ENCODE data around the gene DEPDC7. TPM values are rescaled to one million over a fixed set of nuclear protein-coding genes. Genes with fewer than 3 reads are reported as not detected.

DEPDC7 gene
- total and polyA plus RNA-seq, 2 of the 4 experiments (the other 2 are of a cell fraction): 7.4 to 9.7 TPM

DNA sequence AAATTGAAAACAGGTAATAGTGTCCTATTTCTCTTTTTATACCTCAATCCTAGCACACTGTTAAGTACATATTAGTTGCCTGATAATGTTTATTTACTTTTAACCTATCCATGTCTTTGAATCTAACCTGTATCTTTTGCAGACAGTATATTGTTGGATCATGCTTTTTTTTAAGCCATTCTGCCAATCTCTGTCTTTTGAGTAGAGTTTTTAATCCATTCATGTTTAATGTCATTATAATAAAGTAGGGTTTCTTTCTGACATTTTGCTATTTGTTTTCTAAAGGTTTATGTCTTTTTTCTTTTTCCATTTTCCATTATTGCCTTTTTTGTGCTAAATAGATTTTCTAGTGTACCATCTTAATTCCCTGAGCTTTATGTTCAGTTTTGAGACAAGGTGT is 23.8 kb upstream of the DEPDC7 start:
- intact Hi-C loops (cut with micrococcal nuclease): no loop called here
- Histone ChIP-seq H4K20me1 (ENCODE audit: insufficient read depth, low read length) (no peaks in the 10 kb centered on the region), H4K8ac (ENCODE audit: low read depth in 2 of 2, low read length in 2 of 2) (no peak overlapping the region), H3K14ac (replicated peaks; ENCODE audit: low read depth, low read length) (no peak overlapping the region), H2BK5ac (ENCODE audit: low read depth, low read length, poor library complexity, severe bottlenecking) (no peak overlapping the region), H3K56ac (ENCODE audit: extremely low read depth, insufficient read depth, low read length) (no peak overlapping the region), H3K4me2 (ENCODE audit: low read depth, low read length) (no peak overlapping the region), H3K27ac (ENCODE audit: insufficient read depth, low read length) (no peak overlapping the region), H3K9me3 (ENCODE audit: control insufficient read depth, insufficient read depth, low read length) (peaks cover 4% of the 10 kb centered on the region), H3K4ac (ENCODE audit: low read depth, low read length) (no peak overlapping the region), H2AFZ (replicated peaks; ENCODE audit: low read length, poor library complexity) (no peak overlapping the region), H3K9ac (ENCODE audit: low read depth, low read length) (no peak overlapping the region), H3K18ac (ENCODE audit: low read depth, low read length) (no peak overlapping the region), H3K79me1 (ENCODE audit: low read depth in 1 of 2, low read length in 2 of 2) (no peaks in the 10 kb centered on the region), H2BK120ac (ENCODE audit: low read depth, low read length) (no peak overlapping the region), H3K36me3 (ENCODE audit: control insufficient read depth, insufficient read depth, low read length) (no peaks in the 10 kb centered on the region), H4K5ac (ENCODE audit: low read depth, low read length) (no peak overlapping the region), H3K4me1 (ENCODE audit: control insufficient read depth, insufficient read depth, low read length) (no peaks in the 10 kb centered on the region), H3K4me3 (ENCODE audit: insufficient read depth, low read depth, low read length) (no peak overlapping the region), H3K23ac (ENCODE audit: low read depth, low read length) (no peak overlapping the region), H3K9me1 (ENCODE audit: insufficient read depth, low read length) (no peaks in the 10 kb centered on the region), H4K91ac (ENCODE audit: insufficient read depth, low read depth, low read length) (no peak overlapping the region), H3K27me3 (ENCODE audit: control insufficient read depth, insufficient read depth, low read length) (no peaks in the 10 kb centered on the region), H2BK15ac (ENCODE audit: low read depth, low read length) (no peak overlapping the region), H2AK5ac (ENCODE audit: low read depth, low read length) (no peak overlapping the region), H2AK9ac (replicated peaks; ENCODE audit: low read depth, low read length, poor library complexity) (no peak overlapping the region), H2BK20ac (ENCODE audit: low read depth, low read length) (no peak overlapping the region)
- in situ Hi-C loops (cut with MboI; ENCODE audit: low sequenced_read_pairs): no loop called here
- ChIA-PET POLR2A (ENCODE audit: unreplicated experiment) (no interaction called here), CTCF (no interaction called here)
- TF ChIP-seq MAFK (IDR thresholded peaks at IDR 0.05; ENCODE audit: low read depth, low read length): no peak
- TF ChIP-seq RFX5 (IDR thresholded peaks at IDR 0.05; ENCODE audit: low read depth, low read length): no peak
- TF ChIP-seq, protein P1, sequence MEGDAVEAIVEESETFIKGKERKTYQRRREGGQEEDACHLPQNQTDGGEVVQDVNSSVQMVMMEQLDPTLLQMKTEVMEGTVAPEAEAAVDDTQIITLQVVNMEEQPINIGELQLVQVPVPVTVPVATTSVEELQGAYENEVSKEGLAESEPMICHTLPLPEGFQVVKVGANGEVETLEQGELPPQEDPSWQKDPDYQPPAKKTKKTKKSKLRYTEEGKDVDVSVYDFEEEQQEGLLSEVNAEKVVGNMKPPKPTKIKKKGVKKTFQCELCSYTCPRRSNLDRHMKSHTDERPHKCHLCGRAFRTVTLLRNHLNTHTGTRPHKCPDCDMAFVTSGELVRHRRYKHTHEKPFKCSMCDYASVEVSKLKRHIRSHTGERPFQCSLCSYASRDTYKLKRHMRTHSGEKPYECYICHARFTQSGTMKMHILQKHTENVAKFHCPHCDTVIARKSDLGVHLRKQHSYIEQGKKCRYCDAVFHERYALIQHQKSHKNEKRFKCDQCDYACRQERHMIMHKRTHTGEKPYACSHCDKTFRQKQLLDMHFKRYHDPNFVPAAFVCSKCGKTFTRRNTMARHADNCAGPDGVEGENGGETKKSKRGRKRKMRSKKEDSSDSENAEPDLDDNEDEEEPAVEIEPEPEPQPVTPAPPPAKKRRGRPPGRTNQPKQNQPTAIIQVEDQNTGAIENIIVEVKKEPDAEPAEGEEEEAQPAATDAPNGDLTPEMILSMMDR (conservative IDR thresholded peaks at IDR 0.05; ENCODE audit: low read depth, low read length): no peak
- TF ChIP-seq RCOR1 (IDR thresholded peaks at IDR 0.05; ENCODE audit: insufficient replicate concordance, low read length): no peak
- BruUV-seq (replicated peaks): no TSS peak
- dilution Hi-C loops (cut with HindIII; ENCODE audit: low sequenced_read_pairs, unreplicated experiment): no loop called here
- DNase-seq (no peak), ATAC-seq (ENCODE audit: low read depth) (no peak)

Data from IMR-90 (cell line).